RKO (cell line): Measurements from ENCODE around the gene EGR4.
A peak's percentile ranks its signal among the peaks of the same experiment; 100 is the strongest.
"Not testable (repeated sequence)": the region's sequence is repeated elsewhere in the genome, so short reads cannot be mapped to it uniquely, and the experiment has no call there.

Experiments
- DNase-seq: peaks from one replicate; pipeline ENCODE4 v3.0.0-alpha.2; 2016; ENCODE audit warnings: low spot score

The EGR4 gene

DNA sequence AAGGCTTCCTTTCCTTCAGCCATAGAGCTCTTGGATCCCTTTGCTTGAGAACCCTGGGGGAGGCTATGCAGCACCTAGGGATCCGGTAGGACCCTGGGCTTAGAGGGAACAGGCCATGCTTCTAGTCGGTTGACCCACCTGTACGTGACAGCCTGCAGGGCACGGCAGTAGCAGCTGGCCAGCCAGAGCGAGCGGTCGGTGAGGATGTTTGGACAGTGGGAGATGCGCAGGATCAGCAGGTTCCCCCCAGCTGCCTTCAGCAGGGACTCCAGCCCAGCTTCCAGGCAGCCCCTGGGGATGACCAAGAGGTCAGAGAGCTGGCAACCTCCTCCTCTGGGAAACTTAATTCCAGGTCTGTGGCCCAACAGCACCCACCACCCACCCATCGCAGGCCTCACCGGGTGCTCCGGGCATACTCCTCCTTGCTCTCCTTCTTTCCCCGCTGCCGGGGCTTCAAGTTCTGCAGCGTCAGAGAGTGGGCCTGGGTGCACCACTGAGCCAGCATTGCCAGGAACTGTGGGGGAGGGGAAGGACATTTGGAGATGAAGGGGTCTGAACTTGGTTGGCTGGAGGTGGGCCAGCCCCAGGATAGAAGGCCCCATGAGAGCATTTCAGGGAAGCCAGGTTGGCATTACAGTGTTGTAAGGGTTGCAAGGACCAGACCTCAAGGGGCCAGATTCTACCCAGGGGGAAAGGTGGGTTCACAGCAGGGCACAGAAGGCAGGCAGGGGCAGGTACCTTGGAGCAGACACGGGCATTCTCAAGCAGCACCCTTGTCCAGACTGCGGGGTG lies 29.6 kb downstream of the EGR4 start:
- no peak for DNase-seq

DNA sequence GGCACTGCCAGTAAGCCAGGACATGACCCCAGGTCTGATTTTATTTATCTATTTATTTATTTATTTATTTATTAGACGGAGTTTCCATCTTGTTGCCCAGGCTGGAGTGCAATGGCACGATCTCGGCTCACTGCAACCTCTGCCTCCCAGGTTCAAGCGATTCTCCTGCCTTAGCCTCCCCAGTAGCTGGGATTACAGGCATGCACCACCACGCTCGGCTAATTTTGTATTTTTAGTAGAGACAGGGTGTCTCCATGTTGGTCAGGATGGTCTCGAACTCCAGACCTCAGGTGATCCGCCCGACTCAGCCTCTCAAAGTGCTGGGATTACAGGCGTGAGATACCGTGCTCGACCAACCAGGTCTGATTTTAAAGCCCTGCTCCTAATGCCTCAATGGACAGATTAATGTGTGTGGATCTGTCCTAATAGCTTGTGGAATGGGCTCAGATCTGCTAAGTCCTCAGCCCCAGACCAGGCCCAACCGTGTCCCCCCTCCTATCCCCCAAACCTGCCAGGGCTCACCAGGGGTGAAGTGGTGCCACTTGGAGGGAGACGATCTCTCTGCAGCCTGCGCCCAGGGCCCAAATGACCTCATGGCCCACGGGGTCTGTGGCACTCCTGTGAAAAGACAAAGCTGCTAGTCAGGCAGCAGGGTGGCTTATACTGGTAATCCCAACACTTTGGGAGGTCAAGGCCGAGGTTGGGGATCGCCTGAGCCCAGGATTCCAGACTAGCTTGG lies 30.5 kb downstream of the EGR4 start:
- DNase-seq, result not testable (repeated sequence)

GRCh38 chr2:73262108-73262651 lies 31.2 kb downstream of the EGR4 start:
- no peak for DNase-seq

- peak; percentile 69 for DNase-seq
Measured at GRCh38 chr2:73260338-73260984, 32.9 kb downstream of the EGR4 start.

DNA sequence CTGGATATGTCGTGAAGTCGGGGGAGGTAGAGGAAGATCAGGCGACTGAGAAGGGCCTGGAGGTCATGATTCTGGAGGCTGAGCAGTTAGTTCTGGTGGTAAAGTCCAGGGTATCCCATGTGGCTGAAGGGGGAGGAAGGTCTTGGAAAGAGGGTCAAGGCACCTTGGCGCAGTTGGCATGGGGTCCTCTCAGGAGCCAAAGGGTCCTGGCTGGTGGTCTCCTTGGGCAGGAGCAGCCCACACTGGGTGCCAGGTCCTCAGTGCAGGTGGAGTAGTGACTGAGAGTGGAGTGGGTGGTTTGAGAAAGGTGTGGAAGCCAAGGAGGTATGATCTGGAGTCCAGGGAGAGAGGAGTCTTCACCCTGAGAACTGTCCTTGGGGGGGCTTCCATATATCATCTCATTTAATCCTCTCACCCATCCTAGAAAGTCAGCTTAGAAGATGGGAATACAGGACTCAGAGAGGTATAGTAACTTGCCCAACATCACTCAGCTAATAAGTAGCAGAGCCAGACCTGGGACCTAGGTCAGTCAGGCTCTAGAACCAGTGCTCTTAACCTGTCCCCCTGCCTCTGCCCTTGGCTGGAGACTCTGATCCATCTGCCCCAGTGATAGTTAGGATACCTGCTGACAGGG lies 33.5 kb downstream of the EGR4 start:
- DNase-seq, result no peak

GRCh38 chr2:73259276-73259675 lies 34.1 kb downstream of the EGR4 start:
- no peak for DNase-seq

GRCh38 chr2:73258913-73259215 lies 34.5 kb downstream of the EGR4 start:
- no peak for DNase-seq

GRCh38 chr2:73258186-73258912 lies 35.0 kb downstream of the EGR4 start:
- DNase-seq, result no peak

- DNase-seq, result no peak
Measured at GRCh38 chr2:73257425-73258125, 35.8 kb downstream of the EGR4 start.

DNA sequence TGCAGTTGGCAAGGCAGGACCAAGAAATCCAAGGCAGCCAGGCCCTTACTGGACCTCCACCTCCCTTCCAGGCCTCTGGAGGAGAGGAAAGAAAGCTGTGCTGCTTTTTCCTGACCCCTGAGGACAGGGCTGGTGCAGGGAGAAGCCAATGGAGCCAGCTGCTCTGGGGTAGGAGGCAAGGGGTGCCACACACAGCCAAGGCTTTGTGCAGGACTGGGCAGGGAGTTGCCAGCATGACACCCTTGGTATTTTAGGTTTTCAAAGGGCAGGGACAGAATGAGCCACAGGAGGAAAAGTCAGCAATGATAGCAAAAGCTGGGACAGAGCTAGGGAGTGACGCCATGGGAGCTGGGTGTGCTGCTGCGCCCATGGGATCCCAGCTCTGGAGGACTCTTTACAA lies 36.3 kb downstream of the EGR4 start:
- DNase-seq, result no peak

GRCh38 chr2:73256618-73256922 lies 36.8 kb downstream of the EGR4 start:
- DNase-seq, result no peak

GRCh38 chr2:73255907-73256617 lies 37.3 kb downstream of the EGR4 start:
- DNase-seq, result no peak

- DNase-seq, result no peak
Measured at GRCh38 chr2:73255007-73255644, 38.2 kb downstream of the EGR4 start.

GRCh38 chr2:73254343-73255006 lies 38.9 kb downstream of the EGR4 start:
- no peak for DNase-seq

DNA sequence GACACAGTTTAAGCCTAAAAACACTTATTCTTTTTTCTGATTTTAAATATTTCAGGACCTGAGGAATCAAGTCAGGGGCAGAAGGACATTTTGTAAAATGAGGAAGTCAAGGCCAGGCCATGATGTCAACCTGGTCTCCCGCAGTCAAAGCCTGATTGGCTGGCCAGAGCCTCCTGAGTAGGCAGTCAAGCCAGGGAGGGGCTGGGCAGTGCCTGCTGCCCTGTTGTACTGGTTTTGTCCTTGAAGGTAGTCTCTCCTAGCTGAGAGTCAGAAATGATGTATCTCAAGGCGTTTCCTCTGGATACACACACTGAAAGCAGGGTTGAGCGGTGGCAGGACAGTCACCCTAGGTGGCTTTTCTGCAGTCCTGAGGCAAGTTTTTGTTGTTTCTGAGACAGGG lies 39.4 kb downstream of the EGR4 start:
- DNase-seq, result no peak

- no peak for DNase-seq
Measured at GRCh38 chr2:73253400-73253799, 39.9 kb downstream of the EGR4 start.

DNA sequence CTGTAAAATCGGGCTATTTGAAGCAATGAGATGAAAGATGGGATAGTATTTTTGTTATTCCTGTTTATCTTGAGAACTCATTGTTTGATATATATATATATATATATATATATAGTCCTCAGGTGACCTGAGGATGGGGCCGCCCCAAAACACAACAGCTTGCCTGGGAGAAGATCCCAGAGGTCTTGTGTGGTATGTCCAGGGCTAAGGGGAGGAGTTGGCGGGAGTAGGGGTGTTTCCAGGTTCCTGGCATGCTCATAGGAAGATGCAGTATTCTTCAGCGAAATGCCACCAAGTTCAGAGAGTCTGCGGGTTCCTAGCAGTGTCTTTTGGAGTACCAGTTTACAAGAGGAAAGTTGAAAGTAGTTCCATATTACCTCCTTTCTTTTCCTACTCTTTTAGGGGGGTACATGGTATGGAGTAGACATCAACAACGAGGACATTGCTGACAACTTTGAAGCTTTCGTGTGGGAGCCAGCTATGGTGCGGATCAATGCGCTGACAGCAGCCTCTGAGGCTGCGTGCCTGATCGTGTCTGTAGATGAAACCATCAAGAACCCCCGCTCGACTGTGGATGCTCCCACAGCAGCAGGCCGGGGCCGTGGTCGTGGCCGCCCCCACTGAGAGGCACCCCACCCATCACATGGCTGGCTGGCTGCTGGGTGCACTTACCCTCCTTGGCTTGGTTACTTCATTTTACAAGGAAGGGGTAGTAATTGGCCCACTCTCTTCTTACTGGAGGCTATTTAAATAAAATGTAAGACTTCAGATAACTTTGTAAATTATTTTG lies 40.9 kb downstream of the EGR4 start:
- no peak for DNase-seq
